Measurements from ENCODE around the gene CRIP2. TPM values are rescaled to one million over a fixed set of nuclear protein-coding genes. Genes with fewer than 3 reads are reported as not detected.

CRIP2 gene
- total RNA-seq, 4 donors from 2014 or later, result 31.4 to 47.1 (median 38.8) TPM

GRCh38 chr14:105495990-105496830 lies 21.6 kb downstream of the CRIP2 start:
- intact Hi-C loops (cut with DNase I; ENCODE audit: low total_unique reads) (loop anchor here (10.0 kb wide), 1 partner anchor 331 kb away; the partner anchor contains the start of gene JAG2), in situ Hi-C loops (cut with MboI; ENCODE audit: low sequenced_read_pairs in 4 of 4) (loop anchor here in 1 of 4 donors (25.0 kb wide), 1 partner anchor 134 kb away; no protein-coding TSS in a partner anchor)
- DNase-seq (peak in 1 of 2 donors; percentile 10), ATAC-seq (no peak)
- no peak for TF ChIP-seq CTCF (IDR thresholded peaks at IDR 0.05 in 4 of 5, conservative IDR thresholded peaks at IDR 0.05 in 1 of 5)
- TF ChIP-seq POLR2A (IDR thresholded peaks at IDR 0.05), result no peak
- no peaks in the 10 kb centered on the region for H3K36me3 ChIP-seq
- peaks cover 8 to 21% of the 10 kb centered on the region in 2 donors for H3K4me1 ChIP-seq
- no peaks in the 10 kb centered on the region for H3K9me3 ChIP-seq
- H3K27me3 ChIP-seq, result no peaks in the 10 kb centered on the region
- H3K4me3 ChIP-seq, result no peak overlapping the region
- H3K27ac ChIP-seq, result peak overlapping the region in 2 of 4 donors; percentile 25 to 81

GRCh38 chr14:105496831-105497591 lies 22.4 kb downstream of the CRIP2 start:
- no peak overlapping the region for H3K4me3 ChIP-seq
- no peak overlapping the region for H3K27ac ChIP-seq
- DNase-seq, result no peak
- no peaks in the 10 kb centered on the region for H3K9me3 ChIP-seq
- no peak for ATAC-seq
- TF ChIP-seq POLR2A (IDR thresholded peaks at IDR 0.05) (no peak), CTCF (IDR thresholded peaks at IDR 0.05 in 4 of 5, conservative IDR thresholded peaks at IDR 0.05 in 1 of 5) (no peak)
- no peaks in the 10 kb centered on the region for H3K27me3 ChIP-seq
- no peaks in the 10 kb centered on the region for H3K36me3 ChIP-seq
- peaks cover 3 to 16% of the 10 kb centered on the region in 2 donors for H3K4me1 ChIP-seq
- in situ Hi-C loops (cut with MboI; ENCODE audit: low sequenced_read_pairs in 4 of 4) (loop anchor here in 1 of 4 donors (25.0 kb wide), 1 partner anchor 135 kb away; no protein-coding TSS in a partner anchor), intact Hi-C loops (cut with DNase I; ENCODE audit: low total_unique reads) (loop anchor here (10.0 kb wide), 1 partner anchor 332 kb away; the partner anchor contains the start of gene JAG2)

- H3K27ac ChIP-seq, result no peak overlapping the region
- H3K27me3 ChIP-seq, result no peaks in the 10 kb centered on the region
- no peaks in the 10 kb centered on the region for H3K36me3 ChIP-seq
- in situ Hi-C loops (cut with MboI; ENCODE audit: low sequenced_read_pairs in 4 of 4), result loop anchor here in 1 of 4 donors (25.0 kb wide), 1 partner anchor 136 kb away; no protein-coding TSS in a partner anchor
- no peaks in the 10 kb centered on the region for H3K9me3 ChIP-seq
- no peak overlapping the region for H3K4me3 ChIP-seq
- TF ChIP-seq POLR2A (IDR thresholded peaks at IDR 0.05) (no peak), CTCF (IDR thresholded peaks at IDR 0.05 in 4 of 5, conservative IDR thresholded peaks at IDR 0.05 in 1 of 5) (no peak)
- intact Hi-C loops (cut with DNase I; ENCODE audit: low total_unique reads), result loop anchor here (10.0 kb wide), 1 partner anchor 333 kb away; the partner anchor contains the start of gene JAG2
- no peak for DNase-seq
- no peak for ATAC-seq
- H3K4me1 ChIP-seq, result peaks cover 0 to 16% of the 10 kb centered on the region in 2 donors
These were observed 23.2 kb downstream of the CRIP2 start for GRCh38 chr14:105497671-105498429.

Data from gastrocnemius medialis (tissue), 4 donors.